GM12878 (cell line): ENCODE measurements around the gene SDHAF1. TPM values are rescaled to one million over a fixed set of nuclear protein-coding genes. Genes with fewer than 3 reads are reported as not detected.

ENCODE experiments used
- ATAC-seq: fragments of 200-7000 bp; cut with Tn5 transposase; 3 replicates; pipeline ENCODE4 v1.9.1; 2020; ENCODE audit warnings: mild to moderate bottlenecking, moderate library complexity
- BruUV-seq: library from RNA; stranded (reverse); fragments of 400-500 nt; replicated peaks from 2 replicates; lab custom pipeline; 2021; lab: Mats Ljungman, UMichigan
- CTCF ChIA-PET: fragments of 300-600 bp; sonication (Branson Sonifier 250); formaldehyde crosslinking; extraction: SDS; loops from one replicate; lab custom pipeline; 2021; ENCODE audit warnings: inconsistent platforms; lab: Yijun Ruan, JAX
- POLR2A ChIA-PET: fragments of 350-600 bp; formaldehyde crosslinking; extraction: SDS; loops from one replicate; lab custom pipeline; 2021; ENCODE audit warnings: inconsistent platforms; lab: Charles Lee
- RAD21 ChIA-PET: fragments of 300-600 bp; sonication (Branson Sonifier 250); formaldehyde crosslinking; loops from one replicate; lab custom pipeline; 2023; ENCODE audit warnings: antibody characterized with exemption; ENCODE audit not compliant: unreplicated experiment; lab: Charles Lee
- SMC1A ChIA-PET: fragments of 300-600 bp; sonication (Branson Sonifier 250); formaldehyde crosslinking; loops from one replicate; lab custom pipeline; 2023; ENCODE audit not compliant: unreplicated experiment, uncharacterized antibody; lab: Charles Lee
- DNase-seq: peaks from one replicate; pipeline ENCODE4 v3.0.0-alpha.2; 2011; ENCODE audit warnings: low read depth, low spot score
- FAIRE-seq: peaks from 3 replicates; lab custom pipeline; 2011; peaks lifted over from hg19 to GRCh38; lab: Jason Lieb, UNC
- H2AFZ ChIP-seq: 2 replicates; pipeline ENCODE4 v1.6.0; 2011; ENCODE audit warnings: low read depth, low read length, control low read depth; ENCODE audit not compliant: control insufficient read depth
- H3K27ac ChIP-seq: 2 replicates; pipeline ENCODE4 v1.5.1; 2011; ENCODE audit warnings: control low read depth; ENCODE audit not compliant: control insufficient read depth, insufficient read depth
- H3K27me3 ChIP-seq, 2 experiments: replicated peaks in 1 of 2; 2 replicates each; pipeline versions ENCODE4 v1.6.0 to v1.6.1; 2011; ENCODE audit warnings: low read length in 1 of 2; ENCODE audit not compliant: control insufficient read depth in 2 of 2, insufficient read depth in 2 of 2
- H3K36me3 ChIP-seq, 2 experiments: 2 replicates each; pipeline ENCODE4 v1.5.1; 2011; ENCODE audit warnings: low read length in 1 of 2; ENCODE audit not compliant: control insufficient read depth in 2 of 2, insufficient read depth in 2 of 2
- H3K4me1 ChIP-seq: 2 replicates; pipeline ENCODE4 v1.6.1; 2011; ENCODE audit warnings: mild to moderate bottlenecking, low read length, moderate library complexity, mixed read lengths; ENCODE audit not compliant: control insufficient read depth, insufficient read depth
- H3K4me2 ChIP-seq: 2 replicates; pipeline ENCODE4 v1.6.0; 2011; ENCODE audit warnings: control low read depth; ENCODE audit not compliant: control insufficient read depth, insufficient read depth
- H3K4me3 ChIP-seq: fragments of 200-600 bp; sonication (generic); 2 replicates; pipeline ENCODE4 v1.5.1; 2016
- H3K79me2 ChIP-seq: 2 replicates; pipeline ENCODE4 v1.6.0; 2011; ENCODE audit warnings: low read length; ENCODE audit not compliant: control insufficient read depth, insufficient read depth
- H3K9ac ChIP-seq: 2 replicates; pipeline ENCODE4 v1.8.0; 2011; ENCODE audit warnings: low read length, control low read depth, mixed read lengths; ENCODE audit not compliant: control insufficient read depth, insufficient read depth
- H3K9me3 ChIP-seq: replicated peaks from 3 replicates; pipeline ENCODE4 v1.5.1; 2011; ENCODE audit warnings: mild to moderate bottlenecking, low read length; ENCODE audit not compliant: control insufficient read depth, insufficient read depth
- H4K20me1 ChIP-seq: 2 replicates; pipeline ENCODE4 v1.6.0; 2011; ENCODE audit not compliant: control insufficient read depth, insufficient read depth
- CREB1 ChIP-seq: IDR thresholded peaks from 2 replicates; pipeline ENCODE4 v1.6.1; 2012; ENCODE audit warnings: low read depth, mild to moderate bottlenecking, inconsistent platforms
- E2F8 ChIP-seq: fragments of 450-650 bp; IDR thresholded peaks from 2 replicates; pipeline ENCODE4 v1.6.1; 2018; ENCODE audit warnings: mild to moderate bottlenecking, low read depth, moderate library complexity; ENCODE audit not compliant: partially characterized antibody
- FOS ChIP-seq: IDR thresholded peaks from 3 replicates; pipeline ENCODE4 v1.6.1; 2011; ENCODE audit warnings: borderline replicate concordance; ENCODE audit not compliant: insufficient read length; ENCODE audit errors: extremely low read depth
- GABPA ChIP-seq: IDR thresholded peaks from 2 replicates; pipeline ENCODE4 v1.6.1; 2014; ENCODE audit warnings: antibody characterized with exemption, low read depth, mild to moderate bottlenecking, inconsistent platforms
- GATAD2B ChIP-seq: fragments of 450-650 bp; conservative IDR thresholded peaks from 2 replicates; pipeline ENCODE4 v1.6.1; 2017; ENCODE audit warnings: low read depth, mild to moderate bottlenecking, moderate library complexity
- IKZF2 ChIP-seq, 2 experiments: fragments of 450-650 bp; IDR thresholded peaks; 2 replicates each; pipeline ENCODE4 v1.6.1; 2017; ENCODE audit warnings: mild to moderate bottlenecking in 2 of 2, moderate library complexity in 2 of 2
- IRF3 ChIP-seq: fragments of 450-650 bp; IDR thresholded peaks from 2 replicates; pipeline ENCODE4 v1.6.1; 2014; ENCODE audit warnings: mild to moderate bottlenecking
- NFYB ChIP-seq: IDR thresholded peaks from 2 replicates; pipeline ENCODE4 v1.6.1; 2011; ENCODE audit warnings: low read depth, mild to moderate bottlenecking, low read length, improper control_type of control experiment, moderate library complexity; ENCODE audit not compliant: insufficient read depth
- PBX3 ChIP-seq: IDR thresholded peaks from 2 replicates; pipeline ENCODE4 v1.6.1; 2011; ENCODE audit warnings: mild to moderate bottlenecking, low read depth, low read length, moderate library complexity; ENCODE audit not compliant: insufficient replicate concordance
- SIX5 ChIP-seq: IDR thresholded peaks from 2 replicates; pipeline ENCODE4 v1.6.1; 2011; ENCODE audit warnings: mild to moderate bottlenecking, low read depth, low read length, moderate library complexity; ENCODE audit not compliant: severe bottlenecking
- TBL1XR1 ChIP-seq: IDR thresholded peaks from 2 replicates; pipeline ENCODE4 v1.6.1; 2012; ENCODE audit warnings: low read depth, low read length, improper control_type of control experiment
- TCF12 ChIP-seq: IDR thresholded peaks from 2 replicates; pipeline ENCODE4 v1.6.1; 2011; ENCODE audit warnings: low read depth, mild to moderate bottlenecking, low read length
- USF1 ChIP-seq: IDR thresholded peaks from 2 replicates; pipeline ENCODE4 v1.6.1; 2011; ENCODE audit warnings: borderline replicate concordance, low read depth, mild to moderate bottlenecking, moderate library complexity, mixed read lengths, low read length; ENCODE audit not compliant: insufficient read depth; ENCODE audit errors: extremely low read length
- ZNF217 ChIP-seq: fragments of 450-650 bp; IDR thresholded peaks from 2 replicates; pipeline ENCODE4 v1.6.1; 2017; ENCODE audit warnings: antibody characterized with exemption, mild to moderate bottlenecking
- ZNF384 ChIP-seq: IDR thresholded peaks from 2 replicates; pipeline ENCODE4 v1.6.1; 2012; ENCODE audit warnings: low read depth, mild to moderate bottlenecking, low read length, improper control_type of control experiment, borderline replicate concordance
- WGBS: methylation state at CpG from one replicate; pipeline ENCODE4 v1.1.6; 2016; ENCODE audit warnings: low lambda C conversion rate; ENCODE audit not compliant: insufficient replicate concordance, insufficient coverage; ENCODE audit errors: missing lambda C conversion rate; 5-methylcytosine and 5-hydroxymethylcytosine counted together
- in situ Hi-C: fragments of 300-500 bp; cut with MboI; formaldehyde crosslinking; loops from 9 replicates; pipeline ENCODE4 v1.14.3; 2018; ENCODE audit warnings: mixed read lengths
- intact Hi-C: fragments of 100-400 bp; cut with micrococcal nuclease; formaldehyde crosslinking; loops from one replicate; pipeline ENCODE4 v1.14.2; 2022; ENCODE audit not compliant: unreplicated experiment
- polyA plus RNA-seq, 11 experiments: library from polyadenylated mRNA; depleted of rRNA in 4 of 11; unstranded in 6 of 11; stranded (reverse) in 5 of 11; fragments of >200 nt; fragmentation: Nextera tagmentation in 4 of 11; fragmentation: Illumina TruSeq in 1 of 11; extraction: Ambion mirVana in 4 of 11; extraction: Trizol in 1 of 11; gene quantifications; 1 replicate in 1 of 11; 2 replicates in 10 of 11; pipeline versions ENCODE4 v1.2.1 to v1.2.3, GENCODE V29; 2011 to 2016; ENCODE audit warnings: inconsistent platforms in 2 of 11, missing spikeins in 2 of 11, low read depth in 1 of 11
- total RNA-seq, 4 experiments: library from RNA; depleted of rRNA in 3 of 4; stranded (reverse); fragments of >200 nt in 3 of 4; fragmentation: Illumina TruSeq in 1 of 4; extraction: Trizol in 1 of 4; gene quantifications; 2 replicates each; pipeline versions ENCODE4 v1.2.1 to v1.2.3, GENCODE V29; 2013 to 2021

Gene SDHAF1
- total and polyA plus RNA-seq, 10 of the 15 experiments (the other 5 are each of a cell fraction or from before 2014, with no cell fraction given) = 0.74 to 45.6 (median 24.4) TPM

- ChIA-PET RAD21 (interaction anchor here (0.7 to 1.7 kb wide), 10 partner anchors 17 to 312 kb away, joined by 3 to 6 read pairs (median 3); partner anchors contain the start of genes POLR2I, TBCB and THAP8), CTCF (interaction anchor here (0.6 to 1.5 kb wide), 8 partner anchors 11 to 404 kb away, joined by 3 to 7 read pairs (median 4); no protein-coding TSS in a partner anchor), SMC1A (interaction anchor here (0.6 to 1.0 kb wide), 4 partner anchors 13 to 39 kb away, joined by 3 to 5 read pairs (median 4); no protein-coding TSS in a partner anchor), POLR2A (interaction anchor here (0.5 to 1.5 kb wide), 11 partner anchors 10 to 1356 kb away, joined by 3 to 8 read pairs (median 4); partner anchors contain the start of genes POLR2I, SDHAF1, TBCB and THAP8)
- Histone ChIP-seq H3K79me2 (peaks cover 16% of the 10 kb centered on the region), H3K9ac (peak within 1 kb of the TSS; percentile 97), H3K4me2 (peak within 1 kb of the TSS; percentile 86), H3K4me1 (no peaks in the 10 kb centered on the region; the same call in 1 of the 2 replicates), H3K4me3 (peak within 1 kb of the TSS; percentile 97), H3K36me3 (no peaks in the 10 kb centered on the region; a peak in 1 of 4 replicates), H4K20me1 (no peaks in the 10 kb centered on the region), H2AFZ (peak within 1 kb of the TSS; percentile 88), H3K27me3 (no peaks in the 10 kb centered on the region), H3K9me3 (no peaks in the 10 kb centered on the region), H3K27ac (peak within 1 kb of the TSS; percentile 91)
- FAIRE-seq (peak; percentile 99), ATAC-seq (peak; percentile 98), DNase-seq (peak; percentile 96)
- TSS peak; percentile 86 for BruUV-seq
- under 1% methylated on average over 42 of the region's 42 CpGs for WGBS
- intact Hi-C loops (loop anchor here (5.0 kb wide), 1 partner anchor 38 kb away; the partner anchor contains the start of genes THAP8 and WDR62), in situ Hi-C loops (no loop called here)
- TF ChIP-seq GATAD2B (0 out of 2 replicates have a peak, but pooled peaks have one; percentile 26), GABPA (peak; percentile 77), TCF12 (0 out of 2 replicates have a peak, but pooled peaks have one; percentile 34), ZNF384 (no peak), TBL1XR1 (no peak), USF1 (no peak), PBX3 (peak; percentile 28), FOS (peak; percentile 62), IKZF2 (IDR thresholded peaks at IDR 0.05) (peak; percentile 63 to 69), IRF3 (peak; percentile 92), ZNF217 (no peak), E2F8 (no peak), NFYB (peak; percentile 94), SIX5 (peak; percentile 16), CREB1 (peak; percentile 87)
These were observed 19.3 kb downstream of the SDHAF1 start, which contains the start of gene ALKBH6 for GRCh38 chr19:36014012-36014924. ALKBH6 (minus strand) TSS chr19:36014213; CDS start chr19:36013397, 816 bp downstream.
